GM12875 (cell line): ENCODE data around the gene SULT6B1.

Experiments
- H3K4me3 ChIP-seq: one replicate; pipeline ENCODE4 v1.5.1; 2011; ENCODE audit warnings: low read depth, low read length, control low read depth
- TF ChIP-seq, protein P1 (sequence below): IDR thresholded peaks from 2 replicates; pipeline ENCODE4 v1.5.1; 2011; ENCODE audit warnings: low read depth, mild to moderate bottlenecking, control low read depth, inconsistent platforms, low read length, moderate library complexity, borderline replicate concordance; ENCODE audit not compliant: insufficient read depth

The SULT6B1 gene

DNA sequence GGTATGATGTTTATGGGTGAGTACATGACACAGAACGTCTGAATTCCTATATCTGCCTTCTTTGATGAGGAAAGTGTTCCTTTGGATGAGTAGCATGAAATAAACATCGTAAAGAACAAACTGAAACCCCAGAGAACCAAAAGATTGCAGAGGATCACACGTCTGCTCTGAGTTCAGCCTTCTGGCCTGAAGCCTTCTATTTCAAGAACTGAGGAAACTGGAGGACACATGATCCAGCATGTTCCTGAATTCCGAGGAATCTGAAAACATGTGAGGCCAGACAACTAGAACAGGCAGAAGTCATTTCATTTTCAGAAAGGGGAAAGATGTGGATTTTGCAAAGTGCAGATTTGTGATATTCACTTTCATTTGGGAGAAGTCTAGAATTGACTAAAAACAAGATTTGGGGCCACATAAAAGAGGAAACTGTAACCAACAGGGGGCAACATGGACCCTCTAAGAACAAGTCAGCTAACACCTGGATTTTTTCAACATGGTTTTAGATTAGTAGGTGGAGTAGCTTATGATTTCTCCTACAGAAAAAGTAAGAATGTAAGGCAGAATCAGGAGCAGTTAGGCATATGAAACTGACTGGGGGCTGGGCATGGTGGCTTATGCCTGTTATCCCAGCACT lies 8.3 kb downstream of the SULT6B1 start:
- TF ChIP-seq, protein P1, sequence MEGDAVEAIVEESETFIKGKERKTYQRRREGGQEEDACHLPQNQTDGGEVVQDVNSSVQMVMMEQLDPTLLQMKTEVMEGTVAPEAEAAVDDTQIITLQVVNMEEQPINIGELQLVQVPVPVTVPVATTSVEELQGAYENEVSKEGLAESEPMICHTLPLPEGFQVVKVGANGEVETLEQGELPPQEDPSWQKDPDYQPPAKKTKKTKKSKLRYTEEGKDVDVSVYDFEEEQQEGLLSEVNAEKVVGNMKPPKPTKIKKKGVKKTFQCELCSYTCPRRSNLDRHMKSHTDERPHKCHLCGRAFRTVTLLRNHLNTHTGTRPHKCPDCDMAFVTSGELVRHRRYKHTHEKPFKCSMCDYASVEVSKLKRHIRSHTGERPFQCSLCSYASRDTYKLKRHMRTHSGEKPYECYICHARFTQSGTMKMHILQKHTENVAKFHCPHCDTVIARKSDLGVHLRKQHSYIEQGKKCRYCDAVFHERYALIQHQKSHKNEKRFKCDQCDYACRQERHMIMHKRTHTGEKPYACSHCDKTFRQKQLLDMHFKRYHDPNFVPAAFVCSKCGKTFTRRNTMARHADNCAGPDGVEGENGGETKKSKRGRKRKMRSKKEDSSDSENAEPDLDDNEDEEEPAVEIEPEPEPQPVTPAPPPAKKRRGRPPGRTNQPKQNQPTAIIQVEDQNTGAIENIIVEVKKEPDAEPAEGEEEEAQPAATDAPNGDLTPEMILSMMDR = no peak
- H3K4me3 ChIP-seq = no peak overlapping the region

DNA sequence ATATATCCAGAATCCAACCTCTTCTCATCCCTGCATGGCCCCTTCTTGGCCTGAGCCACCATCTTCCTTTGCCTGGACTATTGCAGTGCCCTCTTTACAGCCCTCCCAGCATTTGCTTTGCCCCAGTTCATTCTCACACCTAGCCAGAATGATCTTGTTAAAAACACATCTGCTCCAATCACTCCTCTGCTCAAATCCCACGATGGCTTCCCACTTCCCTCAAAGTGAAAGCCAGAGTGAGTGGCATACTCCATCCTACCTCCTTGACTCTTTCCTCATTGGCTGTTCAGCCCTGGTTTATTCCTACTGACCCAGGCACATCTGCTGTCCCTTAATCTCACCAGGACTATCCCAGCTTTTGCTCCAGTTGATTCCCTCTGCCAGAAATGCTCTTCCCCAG lies 14.7 kb downstream of the SULT6B1 start:
- TF ChIP-seq, protein P1 = no peak
- H3K4me3 ChIP-seq = no peak overlapping the region

DNA sequence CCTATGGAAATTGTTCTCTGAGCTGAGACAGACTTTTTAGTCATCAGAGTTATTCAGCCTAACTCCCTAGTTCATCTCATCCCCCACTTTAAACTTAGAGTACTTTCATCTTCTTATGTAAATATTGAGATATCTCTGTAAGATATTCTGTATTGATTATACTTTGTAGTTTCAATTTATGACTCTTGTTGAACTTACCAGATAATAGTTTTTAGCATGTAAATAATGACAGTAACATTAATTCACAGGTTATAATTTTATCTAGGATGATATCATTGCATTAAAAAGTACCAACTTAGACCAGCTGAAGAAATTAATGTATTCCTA lies 16.9 kb downstream of the SULT6B1 start:
- TF ChIP-seq, protein P1 = no peak
- H3K4me3 ChIP-seq = no peak overlapping the region

DNA sequence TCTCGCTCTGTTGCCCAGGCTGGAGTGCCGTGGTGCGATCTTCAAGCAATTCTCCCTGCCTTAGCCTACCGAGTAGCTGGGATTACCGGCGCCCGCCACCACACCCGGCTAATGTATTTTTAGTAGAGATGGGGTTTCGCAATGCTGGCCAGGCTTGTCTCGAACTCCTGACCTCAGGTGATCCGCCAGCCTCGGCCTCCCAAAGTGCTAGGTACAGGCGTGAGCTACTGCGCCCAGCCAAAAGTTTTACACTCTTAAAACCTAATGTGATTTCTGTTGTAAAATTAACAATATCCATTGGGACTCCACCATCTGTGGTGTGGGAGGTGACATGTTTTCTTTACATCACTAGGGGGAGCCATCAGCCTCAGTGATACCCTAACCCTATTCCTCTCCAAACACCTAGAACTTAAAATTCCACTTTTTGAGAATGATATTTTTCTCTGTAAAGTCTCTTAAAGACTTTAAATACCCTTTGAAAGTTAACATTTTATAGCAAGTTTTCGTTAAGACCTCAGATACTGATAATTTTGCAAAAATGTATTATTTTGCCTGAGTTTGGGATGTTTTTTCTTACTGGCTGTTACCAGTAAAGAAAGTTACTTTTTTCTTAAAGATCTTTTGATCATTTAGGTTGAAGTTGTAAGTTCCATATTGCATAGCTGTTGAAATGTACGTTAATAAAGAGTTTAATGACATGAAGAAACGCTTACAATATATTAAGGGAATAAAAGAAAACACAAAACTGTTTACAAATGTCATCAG lies 20.1 kb downstream of the SULT6B1 start:
- H3K4me3 ChIP-seq = no peak overlapping the region
- TF ChIP-seq, protein P1 = peak; percentile 71

DNA sequence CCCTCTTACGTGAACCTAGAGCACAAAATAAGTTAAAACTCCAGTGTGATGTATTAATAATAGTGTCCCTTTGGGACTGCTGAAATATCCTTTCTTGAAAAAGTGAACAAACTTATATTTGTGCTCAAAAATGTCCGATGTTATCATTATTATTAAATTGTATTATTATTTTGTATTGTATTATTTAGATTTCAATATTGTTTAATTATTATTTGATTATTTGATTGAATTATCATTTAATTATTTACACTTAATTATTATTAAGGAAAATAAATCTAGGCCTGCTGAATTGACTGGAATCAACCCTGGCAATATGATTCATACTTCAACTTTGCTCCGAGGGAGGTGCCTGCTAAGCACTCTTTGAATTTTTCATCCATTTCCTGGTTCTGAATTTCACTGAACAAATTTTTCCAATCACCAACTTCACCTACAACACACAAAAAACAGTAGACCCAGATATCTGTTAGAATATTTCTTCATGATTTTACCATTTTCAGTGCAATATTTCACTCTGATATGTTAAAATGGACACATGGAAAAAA lies 20.8 kb downstream of the SULT6B1 start:
- H3K4me3 ChIP-seq = no peak overlapping the region
- TF ChIP-seq, protein P1 = no peak

DNA sequence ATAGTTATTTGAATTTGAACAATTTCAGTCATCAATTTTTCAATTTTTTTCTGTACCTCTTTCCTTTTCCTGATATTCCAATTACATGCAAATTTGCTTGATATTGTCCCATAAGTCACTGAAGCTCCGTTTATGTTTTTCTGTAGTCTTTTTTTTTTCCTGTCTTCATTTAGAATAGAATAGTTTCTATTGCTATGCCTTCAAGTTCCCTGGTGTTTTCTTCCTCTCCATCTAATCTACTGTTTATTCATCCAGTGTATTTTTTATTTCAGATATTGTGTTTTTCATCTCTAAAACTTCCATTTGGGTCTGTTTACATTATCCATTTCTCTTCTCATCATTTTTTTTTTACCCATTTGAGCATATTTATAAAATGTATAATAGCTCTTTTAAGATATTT lies 23.7 kb downstream of the SULT6B1 start:
- TF ChIP-seq, protein P1 = no peak
- no peak overlapping the region for H3K4me3 ChIP-seq

DNA sequence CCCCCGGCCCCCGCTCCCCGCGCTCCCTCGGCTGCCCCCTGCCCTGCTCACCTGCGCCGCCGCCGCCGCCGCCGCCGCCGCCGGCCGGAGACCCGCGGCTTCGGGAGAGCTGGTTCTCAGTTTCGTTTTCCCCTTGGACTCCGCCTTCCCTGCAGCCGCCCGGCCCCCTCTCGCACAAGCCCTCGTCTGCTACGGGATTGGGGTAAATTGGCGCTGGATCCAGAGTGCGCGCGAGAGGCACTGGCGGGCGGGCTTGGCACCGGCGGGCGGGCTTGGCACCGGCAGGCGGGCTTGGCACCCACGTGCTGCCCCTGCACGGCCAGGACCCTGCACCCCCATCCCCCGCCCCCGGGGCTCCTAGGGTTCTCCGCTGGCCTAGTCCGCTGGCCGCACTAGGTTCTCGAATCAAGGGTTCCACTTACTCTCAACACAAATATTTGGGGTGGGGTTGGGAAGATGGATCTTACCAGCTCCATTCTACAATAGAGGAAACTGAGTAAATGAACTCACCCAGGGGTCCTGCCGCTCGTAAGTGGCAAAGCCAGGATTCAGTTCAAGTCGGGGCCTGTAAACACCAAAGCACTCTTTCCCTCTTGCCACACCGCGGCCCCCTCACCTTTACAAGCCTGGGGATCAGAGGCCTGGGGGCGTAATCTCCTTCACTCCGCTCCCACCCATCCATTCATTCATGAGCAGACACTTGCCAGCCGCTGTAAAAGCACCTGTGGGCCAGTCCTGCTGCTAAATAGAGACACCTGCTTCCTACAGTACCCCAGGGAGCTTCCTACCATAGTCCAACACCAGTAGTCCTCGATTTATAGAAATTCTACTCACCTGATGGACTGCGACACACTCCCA lies 31.4 kb downstream of the SULT6B1 start, which contains the start of gene EIF2AK2:
Gene EIF2AK2 (minus strand): TSS at position 124 of the 858 bp plus-strand sequence. CDS start 9,174 bp downstream, outside the sequence.
- H3K4me3 ChIP-seq = peak within 1 kb of the TSS; percentile 62
- TF ChIP-seq, protein P1 = no peak
